Mucosa of gallbladder (tissue), 1 donor: ENCODE results near the gene EMCN. TPM values are rescaled to one million over a fixed set of nuclear protein-coding genes. Genes with fewer than 3 reads are reported as not detected.
"Not testable (repeated sequence)": the region's sequence is repeated elsewhere in the genome, so short reads cannot be mapped to it uniquely, and the experiment has no call there.

Experiments used
- DNase-seq: peaks from one replicate; pipeline ENCODE4 v3.0.0-alpha.2; 2020; ENCODE audit warnings: low spot score
- total RNA-seq: library from RNA; stranded (reverse); gene quantifications from one replicate; pipeline ENCODE4 v1.2.1, GENCODE V29; 2021
- donor health status: DM: no; HTN: no; CAD: no.

EMCN gene
- total RNA-seq = 13.9 TPM

GRCh38 chr4:100517864-100518341 is at the start of gene EMCN:
Gene EMCN, minus strand, starts transcription at chr4:100518022. Its CDS starts 108 bp downstream, at chr4:100517914.
- DNase-seq = no peak

DNA sequence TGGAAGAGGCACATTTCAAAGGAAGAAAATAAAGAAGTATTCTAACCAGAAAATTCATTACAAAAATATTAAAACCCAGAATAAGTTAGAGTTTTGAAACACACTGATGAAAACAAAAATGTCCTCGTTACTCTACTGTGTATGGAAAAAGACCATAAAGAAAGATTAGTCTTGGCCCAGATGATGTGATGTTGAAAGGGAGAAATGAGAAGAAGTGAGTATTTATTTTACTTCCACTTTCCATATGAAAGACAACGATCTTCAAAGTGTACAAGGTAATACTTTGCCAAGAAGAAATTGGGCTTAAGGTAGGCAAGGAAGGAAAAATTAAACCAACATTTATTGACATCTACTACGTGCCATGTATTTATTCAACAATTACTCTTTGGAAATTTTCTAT is 48.6 kb upstream of the EMCN start:
- DNase-seq = no peak

DNA sequence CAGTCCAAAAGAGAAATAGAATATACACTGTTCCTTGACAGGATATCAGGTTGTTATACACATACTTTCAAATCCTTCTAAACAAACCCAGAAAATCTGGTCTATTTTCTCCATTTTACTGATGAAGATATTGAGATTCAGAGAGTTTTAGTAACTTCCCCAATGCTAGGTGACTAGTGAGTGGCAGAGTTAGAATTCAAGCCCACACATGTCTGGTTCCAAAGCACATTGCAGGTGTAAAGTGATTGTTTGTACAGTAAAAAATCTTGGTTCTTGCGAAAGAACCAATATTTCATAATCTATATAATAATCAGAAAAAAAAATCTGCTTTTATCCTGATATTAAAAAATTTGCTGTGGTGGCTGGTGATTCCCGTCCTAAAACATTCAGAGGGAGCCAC is 39.5 kb upstream of the EMCN start:
- DNase-seq = no peak

DNA sequence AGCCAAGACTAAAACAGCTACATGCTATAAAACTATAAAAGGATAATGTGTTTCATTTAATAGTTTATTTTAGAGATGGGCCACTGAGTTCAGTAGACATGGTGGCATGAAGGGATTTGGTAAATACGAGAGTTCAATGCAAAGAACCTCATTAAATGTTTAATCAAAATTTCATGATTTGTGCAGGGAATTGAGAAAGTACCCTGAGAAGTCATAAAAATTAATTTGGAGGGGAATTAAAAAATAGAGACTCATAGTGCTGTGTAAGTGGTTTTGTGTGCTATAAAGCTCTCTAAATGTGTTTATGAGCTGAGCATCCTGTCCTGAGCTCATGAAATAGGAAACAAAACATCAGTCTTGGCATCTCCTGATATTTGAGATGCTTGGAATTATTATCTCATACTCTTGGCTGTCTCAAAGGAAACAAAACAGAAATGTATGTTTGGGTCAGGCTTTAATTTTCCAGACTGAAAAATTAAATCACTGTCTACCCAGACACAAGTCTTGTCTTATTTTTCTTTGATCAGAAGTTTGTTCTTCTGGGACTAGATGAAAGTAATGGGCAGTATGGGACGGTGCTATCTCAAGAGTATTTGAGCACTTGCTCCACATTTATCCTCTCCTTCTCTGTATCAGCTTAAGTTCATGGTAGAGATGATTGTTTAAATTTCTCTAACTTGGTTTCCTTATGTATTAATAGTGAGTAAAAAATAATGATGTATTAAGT is 38.0 kb upstream of the EMCN start:
- DNase-seq = no peak

- no peak for DNase-seq
These were observed 30.4 kb upstream of the EMCN start for GRCh38 chr4:100548200-100548560.

GRCh38 chr4:100547541-100548199 is 29.8 kb upstream of the EMCN start:
- DNase-seq = no peak

GRCh38 chr4:100545427-100545826 is 27.6 kb upstream of the EMCN start:
- DNase-seq = no peak

- DNase-seq = no peak
These were observed 22.3 kb upstream of the EMCN start for GRCh38 chr4:100540131-100540530.

DNA sequence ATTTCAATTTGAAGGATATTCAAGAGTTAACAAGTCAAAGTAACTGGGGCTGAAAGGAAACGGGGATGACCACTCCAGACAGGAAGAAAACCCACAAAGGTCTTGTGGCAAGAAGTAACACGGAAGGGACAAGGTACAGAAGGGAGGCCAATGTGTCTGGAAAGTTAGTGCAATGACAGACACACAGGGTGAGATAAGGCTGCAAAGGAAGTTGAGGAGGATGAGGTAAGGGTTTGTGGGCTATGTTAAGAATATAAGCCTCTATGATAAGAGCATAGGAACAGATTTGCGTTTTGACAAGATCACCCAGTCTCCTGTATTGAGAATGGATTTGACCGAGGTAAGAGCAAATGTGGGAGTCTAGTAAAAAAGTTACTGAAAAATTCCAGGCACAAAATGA is 21.9 kb upstream of the EMCN start:
- DNase-seq = no peak

DNA sequence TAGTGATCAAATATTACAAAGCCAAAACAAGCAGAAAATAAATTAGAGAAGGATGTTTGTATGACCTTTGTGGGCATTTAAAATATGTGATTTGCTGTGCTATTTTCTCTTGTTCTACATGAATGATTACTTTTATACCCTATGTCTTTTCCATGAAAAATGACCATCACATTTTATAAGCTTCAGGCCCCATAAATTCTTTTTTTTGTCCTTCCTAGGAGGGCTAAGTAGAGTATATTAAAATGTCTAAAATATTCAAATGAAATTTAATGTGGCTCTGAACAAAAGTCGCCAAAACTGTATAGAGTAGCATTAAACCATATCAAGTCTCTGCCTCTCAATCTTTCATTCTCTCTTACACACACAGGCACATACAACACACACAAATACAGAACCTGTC is 15.9 kb upstream of the EMCN start:
- no peak for DNase-seq

- not testable (repeated sequence) for DNase-seq
These were observed 12.3 kb upstream of the EMCN start for GRCh38 chr4:100530161-100530560.

DNA sequence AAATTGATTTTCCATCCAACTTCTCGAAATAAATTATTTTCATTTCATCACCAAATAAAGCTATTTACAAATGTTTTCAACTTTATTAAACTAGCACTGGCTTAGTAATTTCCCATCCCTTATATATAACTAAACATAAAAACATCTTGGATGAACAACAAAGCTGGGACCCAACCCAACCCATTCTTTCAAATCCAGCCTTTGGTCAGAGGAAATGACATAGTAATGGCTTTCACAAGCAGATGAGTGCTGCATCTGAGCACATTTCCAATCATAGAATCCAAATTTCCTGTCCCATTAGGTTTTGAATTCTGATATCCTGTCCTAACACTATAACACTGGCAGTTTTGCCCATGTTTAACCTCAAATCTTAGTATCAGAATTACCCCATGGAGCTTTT is 7.9 kb upstream of the EMCN start:
- no peak for DNase-seq

GRCh38 chr4:100519205-100519604 is 1.4 kb upstream of the EMCN start:
- no peak for DNase-seq

- no peak for DNase-seq
These were observed 1.6 kb downstream of the EMCN start for GRCh38 chr4:100516225-100516624.

DNA sequence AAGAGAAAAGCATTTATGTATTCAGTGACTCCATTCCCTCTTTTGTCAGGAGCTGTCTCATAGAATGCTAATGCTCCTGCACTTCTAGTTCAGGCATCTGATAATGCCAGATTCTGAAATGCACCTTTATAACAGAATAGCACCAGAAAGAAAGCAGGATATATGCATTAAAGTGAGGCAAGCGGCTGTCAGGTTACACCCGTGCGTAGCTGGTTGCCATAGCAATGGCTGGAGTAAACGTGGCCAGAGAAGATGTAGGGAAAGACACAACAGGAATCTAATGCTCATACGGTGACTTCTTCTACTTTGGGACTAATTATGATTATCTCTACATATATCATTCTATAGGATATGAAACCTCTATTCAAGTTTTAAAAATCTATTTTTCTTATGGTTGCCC is 5.9 kb downstream of the EMCN start:
- no peak for DNase-seq

DNA sequence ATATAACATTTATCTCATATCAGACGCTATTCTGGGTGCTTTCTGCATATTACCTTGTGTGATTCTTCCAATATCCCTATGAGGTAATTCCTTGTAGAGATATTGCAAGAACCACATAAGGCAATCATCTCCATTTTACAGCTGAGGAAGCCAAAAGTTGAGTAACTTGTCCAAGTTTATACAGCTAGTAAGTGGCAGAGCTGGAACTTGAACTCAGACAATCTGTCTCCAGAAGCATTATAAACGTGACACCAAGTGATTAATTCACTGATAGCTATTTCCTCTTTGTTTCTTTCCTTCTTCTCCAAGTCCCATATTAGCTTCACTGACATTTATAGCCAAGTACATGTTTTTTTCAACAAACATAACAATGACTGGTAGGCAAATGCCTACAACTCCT is 7.3 kb downstream of the EMCN start:
- no peak for DNase-seq

GRCh38 chr4:100509386-100509785 is 8.4 kb downstream of the EMCN start:
- no peak for DNase-seq

- no peak for DNase-seq
These were observed 9.1 kb downstream of the EMCN start for GRCh38 chr4:100508691-100509090.

DNA sequence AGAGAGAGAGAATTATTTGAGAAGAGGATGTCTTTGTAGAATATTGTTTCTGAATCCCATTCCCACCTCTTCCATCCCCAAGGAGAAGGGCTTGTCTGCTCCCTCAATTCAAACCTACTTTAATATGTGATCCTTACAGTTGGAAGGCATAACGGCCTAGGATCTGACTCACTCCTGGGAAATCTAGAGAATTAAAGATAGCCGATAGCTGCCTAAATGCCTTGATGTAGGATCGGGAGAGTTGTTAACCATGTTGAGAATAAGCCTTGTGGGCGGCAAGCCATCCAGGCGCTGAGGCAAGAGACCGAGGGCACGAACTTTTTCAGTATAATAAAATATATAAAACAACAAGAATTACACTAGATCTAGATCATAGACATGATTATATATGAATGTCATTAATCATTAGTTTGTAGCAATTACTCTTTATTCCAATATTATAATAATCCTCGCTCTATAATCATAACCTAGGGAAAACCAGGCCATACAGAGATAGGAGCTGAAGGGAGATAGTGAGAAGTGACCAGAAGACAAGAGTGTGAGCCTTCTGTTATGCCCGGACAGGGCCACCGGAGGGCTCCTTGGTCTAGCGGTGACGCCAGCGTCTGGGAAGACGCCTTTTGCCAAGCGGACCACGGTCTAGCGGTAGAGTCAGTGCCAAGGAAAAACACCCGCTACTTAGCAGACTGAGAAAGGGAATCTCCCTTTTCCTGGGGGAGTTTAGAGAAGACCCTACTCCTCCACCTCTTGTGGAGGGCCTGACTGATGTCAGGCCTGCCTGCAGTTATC is 13.5 kb downstream of the EMCN start:
- no peak for DNase-seq

DNA sequence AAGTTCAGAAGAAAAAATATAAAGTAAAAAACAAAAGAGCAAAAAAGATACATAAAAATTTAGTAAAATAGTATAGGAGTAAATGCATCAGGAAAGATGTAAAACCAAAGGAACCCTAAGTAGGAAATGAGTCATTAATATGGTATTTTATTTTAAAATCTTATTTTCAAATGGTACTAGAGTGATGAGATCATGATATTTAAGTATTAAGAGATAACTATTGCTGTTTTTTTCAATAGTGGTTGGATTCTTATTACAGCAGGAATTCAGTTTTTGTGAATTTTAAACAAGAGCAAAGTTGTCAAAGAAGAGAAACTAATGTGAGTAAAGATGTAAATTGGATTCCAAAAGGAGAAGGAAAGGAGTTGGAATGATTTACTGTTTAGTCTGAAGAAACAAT is 20.0 kb downstream of the EMCN start:
- DNase-seq = no peak

- no peak for DNase-seq
These were observed 22.7 kb downstream of the EMCN start for GRCh38 chr4:100495074-100495473.

GRCh38 chr4:100494166-100494565 is 23.7 kb downstream of the EMCN start:
- DNase-seq = no peak

GRCh38 chr4:100493756-100494155 is 24.1 kb downstream of the EMCN start:
- no peak for DNase-seq
